Kidney glomerular epithelial cell (primary cell): ENCODE measurements around the gene CALCR.
"Not testable (repeated sequence)": the region's sequence is repeated elsewhere in the genome, so short reads cannot be mapped to it uniquely, and the experiment has no call there.

Experiments used
- DNase-seq: peaks from one replicate; lab custom pipeline; 2025; lab: John Stamatoyannopoulos, UW

The CALCR gene

DNA sequence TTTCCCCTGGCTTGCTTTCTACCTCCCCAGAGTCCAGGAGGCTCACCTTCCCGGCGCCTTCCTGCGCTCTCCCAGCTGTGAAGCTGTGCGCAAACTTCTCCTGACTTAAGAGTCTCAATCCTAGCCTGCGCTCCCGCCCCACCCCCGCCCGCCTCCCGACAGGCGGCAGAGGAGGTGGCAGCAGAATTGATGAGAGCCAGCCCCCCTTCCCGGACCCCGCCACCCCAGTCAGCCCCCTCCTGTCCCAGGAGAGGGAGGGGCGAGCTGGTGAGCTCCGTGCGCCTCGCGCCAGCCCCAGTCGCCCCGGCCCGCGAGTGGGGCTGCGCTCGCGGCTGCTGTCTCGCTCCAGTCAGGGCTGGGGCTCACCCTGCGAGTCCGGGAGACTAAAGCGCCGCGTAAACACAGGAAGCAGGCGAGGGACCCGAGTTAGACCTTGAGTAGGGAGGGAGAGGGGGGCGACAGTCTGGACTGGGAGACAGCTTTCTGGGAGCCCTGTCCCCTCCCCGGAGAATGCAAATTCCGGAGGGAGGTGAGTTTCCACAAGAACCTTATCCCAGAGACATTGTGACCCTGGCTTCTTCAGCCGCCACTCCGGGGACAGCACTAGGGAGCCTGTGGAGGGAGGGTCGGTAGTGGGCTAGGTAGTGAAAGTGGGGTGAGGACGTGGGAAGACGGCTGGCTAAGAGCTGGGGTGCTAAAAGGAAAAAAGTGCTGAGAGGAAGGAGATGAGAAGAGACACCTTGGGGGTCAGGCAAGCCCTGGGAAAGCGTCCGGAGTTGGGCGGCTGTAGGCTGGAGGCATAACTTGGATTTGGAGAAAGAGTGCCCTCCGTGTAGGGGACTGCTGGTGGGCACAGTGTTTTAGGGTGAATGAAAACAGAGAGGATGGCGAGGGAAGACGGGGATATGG lies at the start of gene CALCR:
Gene CALCR (minus strand): TSS at position 79 of the 909 bp plus-strand sequence. CDS start 87,743 bp downstream, outside the sequence.
- DNase-seq, result no peak

DNA sequence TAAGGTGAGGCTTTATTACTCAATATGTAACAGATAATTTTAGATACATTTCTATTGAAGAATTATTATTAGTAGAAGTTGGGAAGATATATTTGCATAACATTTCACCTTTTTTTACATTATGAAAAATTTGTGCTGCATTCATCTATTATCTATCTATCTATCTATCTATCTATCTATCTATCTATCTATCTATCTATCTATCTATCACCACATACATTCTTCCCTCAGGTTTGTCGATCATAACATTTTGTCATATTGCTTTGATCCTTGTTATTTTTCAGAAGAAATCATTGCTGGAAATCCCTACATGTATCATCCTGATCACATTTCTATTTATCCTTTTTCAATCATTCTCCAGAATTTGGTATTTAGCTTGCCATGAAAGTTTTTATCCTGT lies 49.3 kb upstream of the CALCR start:
- DNase-seq, result no peak

DNA sequence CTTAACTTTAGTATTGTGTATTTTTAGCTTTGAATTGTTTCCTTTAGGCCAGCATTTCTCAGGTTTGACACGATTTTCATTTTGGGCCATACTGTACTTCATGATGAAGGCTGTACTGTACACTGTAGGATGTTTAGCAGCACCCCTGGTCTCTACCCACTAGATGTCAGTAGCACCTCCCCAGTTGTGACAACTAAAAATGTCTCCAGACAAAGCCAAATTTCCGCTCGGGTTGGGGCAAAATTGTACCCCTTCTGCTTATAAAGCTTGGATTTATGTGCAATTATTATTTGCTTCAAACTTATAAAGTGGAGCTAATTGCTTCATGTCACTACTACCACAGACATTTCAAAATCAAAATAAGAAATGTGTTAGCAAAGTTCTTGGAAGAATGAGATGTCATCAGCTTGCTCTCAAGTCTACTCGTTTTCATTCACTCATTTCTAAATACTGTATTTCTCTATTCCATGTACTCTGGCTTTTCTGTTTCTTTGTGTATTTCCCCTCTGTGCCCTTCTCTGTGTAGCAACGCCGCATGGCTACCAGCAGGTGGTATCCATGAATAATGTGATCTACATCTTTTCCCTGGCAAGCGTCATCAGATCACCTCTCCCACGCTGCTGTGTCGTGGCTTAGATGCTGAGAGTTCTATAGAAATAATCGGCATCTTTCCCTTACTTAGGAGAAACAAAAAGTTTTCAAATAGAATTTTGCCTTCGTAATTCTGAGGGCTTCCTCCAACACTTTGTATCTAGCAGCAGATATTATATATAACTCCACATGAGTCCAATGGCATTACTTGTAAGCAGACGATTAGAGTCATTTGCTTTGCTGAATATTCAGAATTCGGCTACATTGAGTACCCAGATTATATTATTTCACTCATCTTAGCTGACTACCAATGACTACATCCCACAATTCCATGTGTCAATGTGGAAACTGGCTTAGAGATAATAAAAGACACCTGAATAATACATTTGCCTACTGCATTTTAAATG lies 47.8 kb upstream of the CALCR start:
- peak; percentile 27 for DNase-seq

DNA sequence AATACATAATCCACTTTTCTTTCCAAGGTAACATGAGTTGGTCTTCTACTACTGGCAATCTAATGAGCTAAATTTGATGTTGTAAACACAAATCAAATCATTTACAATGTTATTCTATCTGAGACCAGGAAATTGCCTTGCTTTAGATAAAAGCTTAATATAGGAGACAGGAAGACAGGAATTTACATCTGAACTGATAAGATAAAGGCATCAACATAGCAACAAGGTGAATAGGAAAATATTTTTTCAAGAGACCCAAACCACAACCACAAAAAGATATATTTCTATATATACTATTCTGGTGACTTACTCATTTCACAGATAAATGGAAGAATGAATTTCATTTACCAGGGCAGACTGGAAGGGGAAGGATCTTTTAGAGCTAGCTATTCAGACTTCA lies 46.3 kb upstream of the CALCR start:
- no peak for DNase-seq

DNA sequence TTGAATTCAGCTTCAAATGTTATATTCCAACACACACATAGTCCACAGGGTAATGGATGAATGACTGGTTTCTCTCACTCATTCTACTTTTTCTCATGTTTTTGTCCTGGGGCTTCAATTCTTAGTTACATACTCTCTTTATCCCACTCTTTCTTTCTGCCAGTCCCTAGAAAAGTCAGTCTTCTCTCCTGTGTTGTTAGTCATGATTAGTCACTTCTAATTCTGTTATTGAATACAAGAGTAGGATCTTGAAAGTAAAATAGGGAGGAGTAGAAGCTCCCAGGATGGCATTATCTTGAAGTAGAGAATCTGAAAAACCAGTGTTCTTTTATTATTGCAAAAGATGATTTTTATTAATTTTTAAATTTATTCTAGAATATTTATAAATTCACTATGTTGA lies 45.5 kb upstream of the CALCR start:
- DNase-seq, result peak; percentile 50

DNA sequence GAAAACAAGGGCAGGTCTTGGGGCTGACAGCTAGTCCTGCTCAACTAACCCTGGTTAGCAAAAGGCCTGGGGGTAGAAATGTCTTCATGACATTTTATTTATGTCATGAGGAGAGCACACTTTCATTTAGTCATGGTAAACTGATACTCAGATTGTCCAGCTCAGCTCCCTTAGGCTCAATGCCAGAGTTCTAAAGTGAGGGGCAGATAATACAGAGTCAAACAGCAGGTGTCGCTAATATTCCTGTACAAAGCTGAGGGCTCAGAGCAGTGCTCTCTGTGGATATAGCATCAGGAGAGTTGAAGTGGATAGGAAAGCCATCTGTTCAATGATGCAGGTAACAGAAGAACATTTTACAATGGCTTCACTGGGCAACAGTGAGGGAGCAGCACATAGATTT lies 26.8 kb upstream of the CALCR start:
- DNase-seq, result no peak

DNA sequence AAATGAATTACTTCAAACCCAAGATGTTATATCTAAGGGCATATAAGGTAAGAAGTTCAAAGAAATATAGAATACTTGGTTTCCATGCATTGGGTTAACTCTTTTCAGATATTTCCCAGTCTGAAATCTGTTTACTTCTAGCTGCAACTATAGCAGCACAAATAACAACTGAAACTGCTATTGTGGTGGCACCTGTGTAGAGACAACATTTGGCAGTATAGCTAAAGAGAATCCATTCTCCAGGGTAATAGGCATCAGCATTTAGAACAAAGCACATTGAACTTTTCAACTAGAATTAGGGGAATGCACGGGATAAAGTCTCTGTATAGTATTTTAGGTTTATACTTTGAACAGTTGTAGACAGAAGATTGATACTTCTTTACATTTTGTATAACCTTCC lies 19.7 kb upstream of the CALCR start:
- no peak for DNase-seq

DNA sequence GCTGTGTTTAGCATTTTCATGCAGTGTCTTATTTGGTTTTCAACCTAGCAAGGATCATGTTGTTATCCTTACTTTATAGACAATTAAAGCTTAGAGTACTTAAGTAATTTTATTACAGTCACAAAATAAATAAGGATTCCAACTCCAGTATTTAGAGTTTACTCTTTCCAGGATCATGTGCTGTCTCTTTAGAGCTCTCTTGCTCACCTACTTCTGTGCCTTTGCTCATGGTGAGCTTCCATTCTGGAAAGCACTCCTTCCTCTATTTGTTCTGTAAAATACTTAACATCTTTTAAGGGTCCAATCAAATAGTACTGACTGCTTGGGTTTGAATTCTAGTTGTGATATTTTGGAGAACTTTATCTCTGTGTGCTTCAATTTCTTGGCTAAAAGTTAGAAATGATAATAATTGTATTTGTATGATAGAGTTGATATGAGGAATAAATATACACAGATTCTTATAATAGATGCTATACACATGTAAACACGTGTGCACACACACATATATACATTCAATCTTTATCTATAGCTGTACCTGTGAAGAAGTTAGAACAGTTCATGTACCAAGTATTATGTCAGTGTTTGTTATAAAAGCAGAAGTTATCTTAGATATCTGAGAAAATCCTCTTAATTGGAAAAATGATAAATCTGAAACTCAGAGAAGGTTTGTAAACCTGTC lies 18.2 kb upstream of the CALCR start:
- no peak for DNase-seq

DNA sequence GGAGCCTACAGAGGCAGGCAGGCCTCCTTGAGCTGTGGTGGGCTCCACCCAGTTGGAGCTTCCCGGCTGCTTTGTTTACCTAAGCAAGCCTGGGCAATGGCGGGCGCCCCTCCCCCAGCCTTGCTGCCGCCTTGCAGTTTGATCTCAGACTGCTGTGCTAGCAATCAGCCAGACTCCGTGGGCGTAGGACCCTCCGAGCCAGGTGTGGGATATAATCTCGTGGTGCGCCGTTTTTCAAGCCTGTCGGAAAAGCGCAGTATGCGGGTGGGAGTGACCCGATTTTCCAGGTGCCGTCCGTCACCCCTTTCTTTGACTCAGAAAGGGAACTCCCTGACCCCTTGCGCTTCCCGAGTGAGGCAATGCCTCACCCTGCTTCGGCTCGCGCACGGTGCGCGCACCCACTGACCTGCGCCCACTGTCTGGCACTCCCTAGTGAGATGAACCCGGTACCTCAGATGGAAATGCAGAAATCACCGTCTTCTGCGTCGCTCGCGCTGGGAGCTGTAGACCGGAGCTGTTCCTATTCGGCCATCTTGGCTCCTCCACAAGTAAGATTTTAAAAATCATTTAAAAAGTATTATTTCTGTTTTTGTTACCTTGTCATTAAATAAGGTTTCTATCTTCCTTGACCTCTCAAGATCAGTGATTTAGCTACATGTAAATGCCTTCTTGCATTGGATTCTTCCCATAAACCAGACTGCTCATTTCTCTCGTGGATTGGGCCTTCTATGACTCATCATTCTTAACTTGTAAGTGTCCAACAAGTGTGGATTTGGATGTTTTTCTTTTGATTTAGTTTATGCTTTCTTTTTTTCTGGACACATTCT lies 16.9 kb upstream of the CALCR start:
- not testable (repeated sequence) for DNase-seq

DNA sequence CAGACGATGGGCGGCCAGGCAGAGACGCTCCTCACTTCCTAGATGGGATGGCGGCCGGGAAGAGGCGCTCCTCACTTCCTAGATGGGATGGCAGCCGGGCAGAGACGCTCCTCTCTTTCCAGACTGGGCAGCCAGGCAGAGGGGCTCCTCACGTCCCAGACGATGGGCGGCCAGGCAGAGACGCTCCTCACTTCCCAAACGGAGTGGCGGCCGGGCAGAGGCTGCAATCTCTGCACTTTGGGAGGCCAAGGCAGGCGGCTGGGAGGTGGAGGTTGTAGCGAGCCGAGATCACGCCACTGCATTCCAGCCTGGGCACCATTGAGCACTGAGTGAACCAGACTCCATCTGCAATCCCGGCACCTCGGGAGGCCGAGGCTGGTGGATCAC lies 11.9 kb upstream of the CALCR start:
- DNase-seq, result not testable (repeated sequence)

DNA sequence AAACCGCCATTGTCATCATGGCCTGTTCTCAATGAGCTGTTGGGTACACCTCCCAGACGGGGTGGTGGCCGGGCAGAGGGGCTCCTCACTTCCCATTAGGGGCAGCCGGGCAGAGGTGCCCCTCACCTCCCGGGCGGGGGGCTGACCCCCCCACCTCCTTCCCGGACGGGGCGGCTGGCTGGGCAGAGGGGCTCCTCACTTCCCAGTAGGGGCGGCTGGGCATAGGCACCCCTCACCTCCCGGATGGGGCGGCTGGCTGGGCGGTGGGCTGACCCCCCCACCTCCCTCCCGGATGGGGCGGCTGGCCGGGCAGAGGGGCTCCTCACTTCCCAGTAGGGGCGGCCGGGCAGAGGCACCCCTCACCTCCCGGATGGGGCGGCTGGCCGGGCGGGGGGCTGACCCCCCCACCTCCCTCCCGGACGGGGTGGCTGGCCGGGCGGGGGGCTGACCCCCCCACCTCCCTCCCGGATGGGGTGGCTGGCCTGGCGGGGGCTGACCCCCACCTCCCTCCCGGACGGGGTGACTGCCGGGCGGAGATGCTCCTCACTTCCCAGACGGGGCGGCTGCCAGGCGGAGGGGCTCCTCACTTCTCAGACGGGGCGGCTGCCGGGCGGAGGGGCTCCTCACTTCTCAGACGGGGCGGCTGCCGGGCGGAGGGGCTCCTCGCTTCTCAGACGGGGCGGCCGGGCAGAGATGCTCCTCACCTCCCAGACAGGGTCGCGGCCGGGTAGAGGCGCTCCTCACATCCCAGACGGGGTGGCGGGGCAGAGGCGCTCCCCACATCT lies 11.4 kb upstream of the CALCR start:
- not testable (repeated sequence) for DNase-seq

DNA sequence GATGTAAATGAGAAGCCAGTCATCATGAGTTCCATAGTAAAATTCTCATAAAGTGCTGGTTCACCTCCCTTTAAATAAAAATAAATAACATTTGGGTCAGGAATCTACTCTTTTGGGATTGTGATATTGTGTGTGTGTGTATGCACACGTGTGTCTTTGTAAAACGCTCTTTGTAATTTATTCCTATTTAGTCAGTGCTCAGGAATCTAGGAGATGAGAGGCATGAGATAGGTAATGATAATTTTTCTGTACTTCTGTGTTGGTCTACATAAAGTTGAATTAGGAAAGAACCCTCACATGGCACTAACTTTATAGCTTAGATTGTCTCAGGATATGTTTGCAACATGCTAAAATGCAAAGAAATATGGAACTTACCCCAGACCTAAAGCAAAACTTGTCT lies 4.9 kb upstream of the CALCR start:
- DNase-seq, result no peak

DNA sequence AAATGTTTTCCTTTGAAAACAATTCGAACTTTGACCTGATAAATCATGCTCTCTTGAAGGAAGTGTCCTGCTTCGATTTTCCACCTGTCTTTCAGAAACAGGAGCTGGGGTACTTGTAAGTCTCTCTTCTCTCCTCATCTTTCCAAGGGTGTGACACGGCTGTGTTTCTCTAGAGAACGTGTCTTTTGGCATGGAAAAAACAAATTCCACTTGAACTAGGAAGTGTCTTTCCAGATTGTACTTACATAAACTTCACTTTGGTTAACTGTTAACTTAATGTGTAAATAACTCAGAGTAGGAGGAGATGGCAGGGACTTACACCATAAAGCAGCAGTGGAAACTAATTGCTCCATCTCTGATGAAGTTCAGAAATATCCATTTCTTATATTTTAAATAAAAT lies 4.2 kb upstream of the CALCR start:
- no peak for DNase-seq

DNA sequence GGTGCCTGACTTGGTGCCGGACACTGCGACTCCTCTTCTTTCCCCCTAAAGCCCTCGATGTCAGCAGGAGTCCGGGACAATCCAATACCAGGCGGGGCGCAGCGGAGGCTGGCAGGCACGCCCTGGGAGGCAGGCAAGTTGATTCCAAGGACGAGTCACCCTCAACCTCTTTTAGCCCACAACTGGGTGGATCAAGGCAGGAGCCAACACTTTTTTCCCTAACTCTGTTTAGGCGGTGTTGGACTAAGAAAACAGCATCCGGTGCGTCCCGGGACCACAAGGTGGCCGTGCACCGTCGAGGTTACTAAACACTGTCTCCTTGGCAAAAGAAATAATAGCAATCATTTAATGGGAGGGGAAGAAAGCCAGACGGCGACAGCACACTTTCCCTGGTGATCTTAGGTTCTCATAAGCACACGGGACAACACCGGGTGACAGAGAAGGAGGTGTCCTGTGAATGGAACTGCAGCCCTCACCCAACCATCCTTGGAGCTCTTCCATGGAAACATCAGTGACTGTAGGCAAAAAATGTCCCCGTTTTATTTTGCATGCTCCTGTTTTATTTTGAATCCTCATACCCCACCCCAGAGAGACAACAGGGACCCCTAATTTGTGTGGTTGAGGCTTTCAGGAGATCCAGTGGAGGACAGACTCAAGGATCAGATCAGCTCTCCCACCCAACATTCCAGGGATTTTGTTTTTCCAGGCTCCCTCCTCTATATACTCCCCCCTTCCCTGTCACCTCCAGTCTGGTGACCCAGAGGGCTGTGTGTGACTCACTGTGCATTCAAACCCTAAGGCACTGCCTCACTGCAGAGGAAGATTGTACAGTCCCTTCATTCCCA lies 1.3 kb upstream of the CALCR start:
- DNase-seq, result no peak

DNA sequence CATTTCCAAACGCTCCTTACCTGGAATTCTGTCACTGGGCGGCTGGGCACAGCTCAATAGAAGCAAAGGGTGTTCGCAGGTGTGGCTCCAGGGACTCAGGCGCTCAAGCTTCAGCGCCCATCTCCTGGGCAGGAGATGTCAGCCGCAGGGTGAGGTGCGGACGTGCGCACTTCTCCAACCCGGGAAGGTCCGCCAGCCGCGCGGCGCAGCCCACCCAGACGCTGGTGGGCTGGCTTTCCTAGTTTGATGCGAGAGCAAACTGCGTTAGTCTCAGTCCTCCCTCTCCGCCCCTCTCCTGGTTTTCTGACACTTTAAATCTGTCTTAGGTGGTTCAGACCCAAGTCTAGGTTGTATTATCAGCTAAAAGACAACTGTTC lies 267 bp downstream of the CALCR start:
- DNase-seq, result no peak

DNA sequence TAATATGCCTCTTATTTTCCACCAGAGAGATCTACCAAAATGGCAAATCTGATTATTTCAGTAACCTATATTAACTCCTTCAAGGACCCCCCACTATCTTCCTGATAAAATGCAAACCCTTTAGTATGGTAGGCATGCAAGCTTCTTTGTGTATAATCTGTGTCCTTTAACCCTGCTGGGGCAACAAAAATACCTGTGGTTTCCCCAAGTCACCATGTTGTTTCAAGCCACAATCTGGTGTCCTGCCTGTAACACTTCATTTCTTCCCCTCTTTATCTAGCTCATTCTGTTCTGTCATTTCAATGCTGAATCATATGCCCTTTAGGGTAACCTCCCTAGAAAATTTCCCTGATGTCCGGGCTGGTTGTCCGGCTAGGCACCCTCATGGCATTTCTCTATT lies 5.3 kb downstream of the CALCR start:
- no peak for DNase-seq

DNA sequence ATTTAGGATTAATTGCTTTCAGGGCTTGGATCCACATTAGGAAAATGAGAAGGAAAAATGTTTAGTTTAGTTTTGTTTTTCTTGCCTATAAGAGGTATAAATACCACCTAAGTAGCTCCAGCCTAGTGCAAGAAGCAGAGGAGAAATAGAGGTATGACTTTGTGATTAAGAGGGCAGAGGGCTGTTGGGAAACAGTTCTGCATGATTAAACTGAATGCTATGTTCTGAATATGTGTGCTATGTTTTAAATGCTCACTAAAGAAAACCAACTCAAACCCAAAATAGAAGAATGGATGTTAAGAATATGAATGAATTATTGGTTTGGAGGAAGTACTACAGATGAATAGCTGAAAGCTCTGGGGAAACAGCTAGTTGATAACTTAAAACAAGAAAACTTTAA lies 7.6 kb downstream of the CALCR start:
- DNase-seq, result no peak

DNA sequence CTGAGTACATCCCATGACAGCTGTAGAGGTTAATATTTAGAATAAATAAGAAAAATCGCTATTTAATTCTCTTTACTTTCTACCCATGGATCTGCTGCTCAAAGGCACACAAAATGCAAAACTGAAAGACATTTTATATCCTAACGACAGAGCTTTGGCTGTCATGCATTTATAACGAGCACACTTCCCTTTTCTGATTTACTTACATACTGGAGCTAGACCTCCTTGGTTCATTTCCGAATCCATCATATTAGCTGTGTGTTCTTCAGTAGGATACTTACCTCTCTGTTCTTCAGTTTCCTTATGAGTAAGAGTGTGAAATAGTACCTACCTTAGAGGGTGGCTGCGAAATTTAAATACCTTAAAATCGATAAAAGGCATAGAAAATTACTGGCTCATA lies 10.9 kb downstream of the CALCR start:
- no peak for DNase-seq

DNA sequence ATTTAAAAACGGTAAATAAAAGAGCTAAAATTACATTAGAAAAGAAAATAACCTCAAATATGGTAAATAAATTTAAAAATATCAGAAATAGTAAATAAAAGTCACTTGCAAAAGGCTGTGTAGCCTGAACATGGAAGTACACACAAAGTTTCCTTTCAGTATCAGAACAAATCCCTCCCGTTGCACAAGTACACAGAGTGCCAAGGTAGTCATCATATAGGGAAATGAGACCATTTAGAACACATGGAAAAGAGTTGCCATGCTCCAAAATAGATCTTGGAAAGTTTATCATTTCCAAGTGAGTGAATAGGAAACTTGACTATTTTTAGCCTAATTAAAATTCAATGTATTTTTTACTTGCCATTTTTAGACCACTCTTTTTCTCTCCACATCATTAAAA lies 11.6 kb downstream of the CALCR start:
- no peak for DNase-seq

DNA sequence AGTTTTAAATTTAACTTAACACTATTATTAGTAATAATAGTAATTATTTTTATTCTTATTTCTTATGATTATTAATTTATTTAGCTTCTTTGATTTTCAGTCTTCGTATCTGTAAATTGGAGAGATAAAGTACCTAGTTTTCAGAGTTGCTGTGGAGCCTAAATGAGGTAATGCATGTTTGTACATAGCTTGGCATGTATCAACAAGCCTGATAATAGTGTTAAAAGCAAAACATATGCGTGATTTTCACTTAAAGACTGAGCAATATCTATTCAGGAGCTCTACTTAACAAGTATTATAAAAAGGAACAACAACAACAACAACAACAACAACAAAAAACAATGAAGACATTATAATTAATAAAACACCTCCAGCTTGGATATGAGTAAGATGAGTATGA lies 12.4 kb downstream of the CALCR start:
- no peak for DNase-seq
